HUES64 (cell line): ENCODE measurements around the gene CIDEA.

Experiments
- H3K27ac ChIP-seq: 2 replicates; pipeline ENCODE4 v1.7.0; 2013; ENCODE audit warnings: low read depth, low read length, inconsistent platforms
- H3K27me3 ChIP-seq: 2 replicates; pipeline ENCODE4 v1.6.1; 2013; ENCODE audit warnings: mild to moderate bottlenecking, low read length; ENCODE audit not compliant: insufficient read depth
- H3K36me3 ChIP-seq: 2 replicates; pipeline ENCODE4 v1.6.1; 2013; ENCODE audit warnings: mild to moderate bottlenecking, low read length; ENCODE audit not compliant: insufficient read depth
- H3K4me1 ChIP-seq: 2 replicates; pipeline ENCODE4 v1.6.1; 2013; ENCODE audit warnings: mild to moderate bottlenecking, low read length, moderate library complexity; ENCODE audit not compliant: insufficient read depth
- H3K4me3 ChIP-seq: 2 replicates; pipeline ENCODE4 v1.5.1; 2013; ENCODE audit warnings: mild to moderate bottlenecking, low read length, moderate library complexity
- H3K9ac ChIP-seq: 2 replicates; pipeline ENCODE4 v1.6.1; 2013; ENCODE audit warnings: mild to moderate bottlenecking, low read depth, low read length
- H3K9me3 ChIP-seq: 2 replicates; pipeline ENCODE4 v1.6.1; 2013; ENCODE audit warnings: low read depth, low read length; ENCODE audit not compliant: insufficient read depth
- WGBS: fragments of 150-250, 120-280 bp; methylation state at CpG from one replicate; pipeline ENCODE4 v1.1.7; 2013; ENCODE audit warnings: missing lambda C conversion rate; 5-methylcytosine and 5-hydroxymethylcytosine counted together

CIDEA gene

DNA sequence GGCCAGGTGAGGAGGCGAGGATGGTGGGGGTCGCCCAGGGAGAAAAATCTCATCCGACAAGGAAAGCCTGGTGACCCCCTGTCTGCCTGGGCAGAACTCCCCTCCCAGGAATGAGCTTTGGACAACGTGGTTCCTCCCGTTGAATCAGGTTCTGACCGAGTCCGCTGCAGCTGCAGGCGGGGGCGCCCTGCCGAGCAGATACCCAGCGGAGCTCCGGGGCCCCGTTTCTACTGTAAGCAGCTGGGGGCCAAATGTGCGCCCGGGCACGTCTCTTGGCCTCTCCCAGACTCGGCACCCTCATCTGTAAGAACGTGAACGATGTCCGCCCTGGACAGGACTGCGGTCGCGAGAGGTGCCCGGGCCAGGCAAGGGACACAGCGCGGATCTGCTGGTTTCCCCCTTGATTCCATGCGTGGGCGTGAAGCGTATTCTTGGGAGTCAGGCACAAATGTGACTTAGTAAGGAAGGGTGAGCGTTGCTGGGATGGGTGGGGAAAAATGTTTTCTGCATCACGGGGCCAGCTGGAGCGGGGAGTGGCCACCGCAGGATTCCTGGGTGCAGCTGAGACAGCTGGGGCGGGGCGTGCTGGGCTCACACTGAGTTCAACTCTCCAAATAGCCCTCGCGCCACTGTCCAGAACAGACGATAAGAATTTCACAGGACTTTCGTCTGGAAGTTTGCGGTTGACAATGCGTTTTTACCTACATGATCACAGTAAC lies 33.7 kb downstream of the CIDEA start:
- H3K9ac ChIP-seq, result peak overlapping the region; percentile 32
- H3K9me3 ChIP-seq, result no peaks in the 10 kb centered on the region
- H3K27me3 ChIP-seq, result peaks cover 40% of the 10 kb centered on the region
- no peak overlapping the region for H3K27ac ChIP-seq
- WGBS, result 2% methylated on average over 41 of the region's 41 CpGs
- peak overlapping the region; percentile 59 for H3K4me3 ChIP-seq
- no peaks in the 10 kb centered on the region for H3K36me3 ChIP-seq
- peaks cover 7% of the 10 kb centered on the region for H3K4me1 ChIP-seq

DNA sequence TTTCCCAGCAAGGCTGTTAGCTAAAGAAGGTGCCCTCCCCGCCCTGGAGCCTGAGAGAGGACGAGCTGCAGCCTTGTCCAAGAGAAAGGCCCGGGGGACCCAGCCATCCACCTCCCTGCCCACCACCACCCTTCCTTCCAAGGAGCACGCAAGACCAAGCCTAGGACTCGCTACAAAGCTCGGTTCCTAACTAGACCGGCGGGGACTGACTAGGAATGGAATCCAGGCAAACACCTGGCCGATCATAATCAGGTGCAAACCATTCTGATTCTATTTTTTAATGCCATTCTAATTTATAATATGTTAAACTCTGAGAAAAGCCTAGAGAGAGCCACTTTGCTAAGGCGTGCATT lies 34.2 kb downstream of the CIDEA start:
- Histone ChIP-seq H3K27me3 (peaks cover 40% of the 10 kb centered on the region), H3K36me3 (no peaks in the 10 kb centered on the region), H3K9ac (peak overlapping the region; percentile 31), H3K27ac (no peak overlapping the region), H3K9me3 (no peaks in the 10 kb centered on the region), H3K4me1 (peaks cover 7% of the 10 kb centered on the region), H3K4me3 (peak overlapping the region; percentile 59)
- 1% methylated on average over 10 of the region's 10 CpGs for WGBS

DNA sequence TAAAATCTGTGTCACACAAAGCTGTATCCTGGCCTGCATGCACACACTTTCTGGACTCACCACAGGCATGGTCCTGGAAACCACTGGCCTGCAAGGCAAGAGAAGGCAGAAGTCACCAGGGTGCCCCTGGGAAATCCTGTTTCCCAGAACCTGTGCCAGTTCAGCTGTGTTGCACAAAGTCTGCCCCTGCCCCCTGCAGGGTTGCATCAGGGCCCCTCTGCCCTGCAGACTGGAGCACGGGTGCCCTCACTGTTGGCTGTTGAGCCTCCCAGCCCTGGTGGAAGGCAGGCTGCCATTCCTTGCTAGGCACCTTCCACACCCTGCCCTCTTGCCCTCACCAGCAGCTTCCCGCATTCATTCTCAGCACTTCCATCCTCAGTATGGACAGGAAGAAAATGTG lies 35.9 kb downstream of the CIDEA start:
- peaks cover 40% of the 10 kb centered on the region for H3K27me3 ChIP-seq
- no peak overlapping the region for H3K9ac ChIP-seq
- H3K9me3 ChIP-seq, result no peaks in the 10 kb centered on the region
- no peak overlapping the region for H3K4me3 ChIP-seq
- 77% methylated on average over 1 of the region's 2 CpGs for WGBS
- no peaks in the 10 kb centered on the region for H3K36me3 ChIP-seq
- H3K27ac ChIP-seq, result no peak overlapping the region
- peaks cover 7% of the 10 kb centered on the region for H3K4me1 ChIP-seq

DNA sequence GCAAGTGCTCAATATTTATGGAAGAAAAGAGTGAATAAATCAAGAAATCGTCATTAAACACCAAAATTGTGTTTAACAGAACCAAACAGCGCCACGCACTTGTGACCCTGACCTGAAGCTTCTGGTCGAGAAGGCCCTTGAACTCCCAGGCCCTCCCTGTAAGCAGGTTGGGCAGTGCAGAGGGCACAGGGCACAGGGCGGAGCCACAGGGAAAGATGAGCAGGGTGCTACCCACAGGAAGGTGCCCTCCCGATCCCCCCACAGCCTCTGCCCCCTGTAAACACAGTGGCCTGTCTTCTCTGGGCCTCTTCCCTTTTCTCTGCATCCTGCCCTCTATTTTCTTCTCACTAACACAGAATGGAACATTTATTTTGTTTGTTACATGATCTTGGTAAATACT lies 37.0 kb downstream of the CIDEA start:
- 93% methylated on average over 6 of the region's 6 CpGs for WGBS
- Histone ChIP-seq H3K36me3 (no peaks in the 10 kb centered on the region), H3K4me3 (no peak overlapping the region), H3K9me3 (no peaks in the 10 kb centered on the region), H3K4me1 (peaks cover 7% of the 10 kb centered on the region), H3K27ac (no peak overlapping the region), H3K27me3 (peaks cover 38% of the 10 kb centered on the region), H3K9ac (no peak overlapping the region)

DNA sequence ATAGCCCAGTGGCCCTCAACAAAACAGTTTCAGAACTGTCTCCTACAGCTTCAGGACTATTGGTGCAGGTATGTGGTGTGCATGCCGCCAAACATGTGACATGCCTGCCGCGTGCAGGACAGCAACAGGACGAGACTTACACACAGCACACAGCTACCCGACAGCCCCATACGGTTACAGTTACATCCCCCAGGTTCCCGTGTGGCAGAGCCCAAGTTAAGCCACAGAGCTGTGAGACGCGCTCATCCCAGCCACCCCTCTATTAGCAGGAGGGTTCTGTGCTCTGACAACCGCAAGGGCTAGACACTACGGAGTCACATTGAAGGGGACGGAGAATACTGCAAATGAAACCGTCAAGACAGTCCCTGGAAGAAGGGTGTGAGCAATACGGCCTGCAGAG lies 37.5 kb downstream of the CIDEA start:
- Histone ChIP-seq H3K27me3 (peaks cover 33% of the 10 kb centered on the region), H3K9ac (no peak overlapping the region), H3K4me3 (no peak overlapping the region), H3K27ac (no peak overlapping the region), H3K9me3 (no peaks in the 10 kb centered on the region), H3K4me1 (peaks cover 7% of the 10 kb centered on the region), H3K36me3 (no peaks in the 10 kb centered on the region)
- WGBS, result 89% methylated on average over 14 of the region's 14 CpGs

DNA sequence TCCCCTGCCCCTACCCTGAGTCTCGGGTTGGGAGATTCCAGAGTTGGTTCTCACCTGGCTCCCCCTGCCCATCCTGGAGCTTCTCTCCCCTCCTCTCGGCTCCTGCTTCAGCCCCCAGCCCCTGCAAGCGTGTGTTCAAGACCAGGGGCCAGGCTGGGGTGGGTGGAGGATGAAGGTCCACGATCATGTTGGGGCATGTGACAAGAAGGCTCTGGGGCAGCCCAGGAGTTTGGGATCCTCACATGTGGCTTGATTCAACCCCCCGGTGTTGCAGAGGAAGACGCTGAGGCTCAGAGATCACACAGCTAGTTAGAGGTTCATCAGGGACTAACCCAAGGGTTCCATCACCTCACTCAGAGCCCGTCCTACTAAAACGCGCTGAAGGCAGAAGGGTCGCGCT lies 39.7 kb downstream of the CIDEA start:
- peaks cover 3% of the 10 kb centered on the region for H3K4me1 ChIP-seq
- peaks cover 11% of the 10 kb centered on the region; the same call in 1 of the 2 replicates for H3K27me3 ChIP-seq
- H3K9ac ChIP-seq, result no peak overlapping the region
- 80% methylated on average over 10 of the region's 11 CpGs for WGBS
- H3K36me3 ChIP-seq, result no peaks in the 10 kb centered on the region
- no peak overlapping the region for H3K4me3 ChIP-seq
- H3K9me3 ChIP-seq, result no peaks in the 10 kb centered on the region
- H3K27ac ChIP-seq, result no peak overlapping the region

DNA sequence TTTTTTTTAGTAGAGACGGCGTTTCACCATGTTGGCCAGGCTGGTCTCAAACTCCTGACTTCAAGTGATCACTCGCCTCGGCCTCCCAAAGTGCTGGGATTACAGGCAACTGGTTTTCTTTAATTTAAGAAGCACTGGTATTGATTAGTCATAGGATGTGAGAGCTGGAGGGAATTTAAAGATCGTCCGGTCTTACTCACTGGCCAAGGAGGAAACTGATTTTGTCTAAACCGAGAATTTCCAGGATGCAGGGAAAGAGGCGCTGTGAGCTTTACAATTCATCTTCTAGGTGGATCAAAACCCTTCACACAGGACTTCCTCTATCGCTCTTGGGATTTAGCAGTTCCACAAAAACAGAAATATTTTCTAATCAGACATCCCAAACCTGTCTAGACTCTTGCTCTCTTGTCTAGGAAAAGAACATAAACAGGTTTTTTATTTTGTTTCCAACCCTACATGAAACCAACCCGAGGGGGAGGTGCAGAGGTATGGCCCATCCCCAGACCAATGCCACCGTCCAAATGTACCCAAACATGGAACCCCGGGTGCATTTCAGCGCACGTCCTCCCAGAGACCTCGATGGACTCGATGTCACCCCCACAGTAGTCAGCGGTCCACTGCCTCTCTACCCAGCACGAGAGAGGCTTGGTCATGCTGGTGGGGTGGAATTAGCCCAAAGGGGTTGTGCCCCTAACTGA lies 41.4 kb downstream of the CIDEA start:
- H3K9ac ChIP-seq, result no peak overlapping the region
- H3K9me3 ChIP-seq, result no peaks in the 10 kb centered on the region
- no peaks in the 10 kb centered on the region for H3K27me3 ChIP-seq
- H3K4me1 ChIP-seq, result no peaks in the 10 kb centered on the region
- no peak overlapping the region for H3K4me3 ChIP-seq
- no peak overlapping the region for H3K27ac ChIP-seq
- no peaks in the 10 kb centered on the region for H3K36me3 ChIP-seq
- 95% methylated on average over 18 of the region's 18 CpGs for WGBS

DNA sequence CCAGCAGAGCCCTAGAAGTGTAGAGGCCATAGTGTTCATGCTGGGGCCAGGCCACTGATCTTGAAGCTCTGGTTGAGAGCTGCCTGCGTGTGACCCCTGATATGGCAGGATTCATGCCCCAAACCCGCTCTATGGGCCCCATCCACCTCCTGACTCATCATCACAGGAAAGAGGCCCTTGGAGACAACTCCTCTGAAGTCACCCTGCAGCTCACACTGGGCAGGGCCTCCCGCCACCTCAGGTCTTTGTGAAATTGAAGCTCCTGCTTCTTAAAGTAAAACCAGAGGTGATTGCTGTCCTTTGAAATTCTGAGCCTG lies 41.9 kb downstream of the CIDEA start:
- H3K4me1 ChIP-seq, result no peaks in the 10 kb centered on the region
- no peaks in the 10 kb centered on the region for H3K9me3 ChIP-seq
- H3K27me3 ChIP-seq, result no peaks in the 10 kb centered on the region
- H3K9ac ChIP-seq, result no peak overlapping the region
- no peak overlapping the region for H3K4me3 ChIP-seq
- H3K27ac ChIP-seq, result no peak overlapping the region
- WGBS, result 84% methylated on average over 3 of the region's 3 CpGs
- H3K36me3 ChIP-seq, result no peaks in the 10 kb centered on the region

DNA sequence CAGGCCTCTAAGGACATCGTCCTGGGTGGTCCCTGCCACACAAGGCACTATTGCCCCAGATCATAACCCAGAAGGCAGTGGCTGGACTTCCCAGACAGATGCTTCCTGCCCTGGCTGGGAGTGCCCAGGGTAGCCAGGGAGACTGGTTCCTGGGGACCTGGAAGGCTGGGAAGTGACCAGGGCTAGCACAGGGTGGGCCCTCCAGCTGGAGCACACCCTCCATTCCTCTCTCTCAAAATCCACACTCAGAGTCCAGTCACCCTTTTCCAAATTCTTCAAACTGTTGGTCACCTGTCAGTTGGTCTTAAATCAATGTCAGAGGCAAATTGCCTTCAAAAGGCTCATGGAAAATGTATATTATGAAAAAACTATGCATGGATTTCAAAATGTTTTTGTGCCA lies 42.3 kb downstream of the CIDEA start:
- Histone ChIP-seq H3K27ac (no peak overlapping the region), H3K9ac (no peak overlapping the region), H3K9me3 (no peaks in the 10 kb centered on the region), H3K4me1 (no peaks in the 10 kb centered on the region), H3K27me3 (no peaks in the 10 kb centered on the region), H3K4me3 (no peak overlapping the region), H3K36me3 (no peaks in the 10 kb centered on the region)
- WGBS, result 81% methylated on average over 1 of the region's 1 CpG

DNA sequence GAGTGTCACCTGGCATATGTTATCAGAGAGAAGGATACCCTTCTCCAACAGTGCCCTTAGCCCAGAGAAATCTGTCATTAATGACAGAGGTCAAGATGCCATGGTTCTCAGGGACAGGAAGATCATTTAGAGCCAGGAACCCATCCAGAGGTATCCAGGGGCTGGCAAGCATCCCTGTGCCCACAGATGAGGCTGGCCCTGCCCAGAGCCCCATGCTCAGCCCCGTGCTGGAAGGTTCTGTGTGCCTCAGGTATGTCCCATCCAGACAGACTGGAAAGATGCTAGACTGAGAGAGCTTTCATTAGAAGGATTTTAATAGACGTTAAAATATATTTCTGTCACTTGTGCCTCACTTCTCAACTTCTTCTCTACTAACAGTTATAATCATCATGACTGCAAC lies 45.7 kb downstream of the CIDEA start:
- Histone ChIP-seq H3K36me3 (no peaks in the 10 kb centered on the region), H3K4me1 (no peaks in the 10 kb centered on the region), H3K27me3 (peaks cover 10% of the 10 kb centered on the region), H3K27ac (no peak overlapping the region), H3K9me3 (no peaks in the 10 kb centered on the region), H3K9ac (no peak overlapping the region), H3K4me3 (no peak overlapping the region)
- 96% methylated on average over 2 of the region's 2 CpGs for WGBS

DNA sequence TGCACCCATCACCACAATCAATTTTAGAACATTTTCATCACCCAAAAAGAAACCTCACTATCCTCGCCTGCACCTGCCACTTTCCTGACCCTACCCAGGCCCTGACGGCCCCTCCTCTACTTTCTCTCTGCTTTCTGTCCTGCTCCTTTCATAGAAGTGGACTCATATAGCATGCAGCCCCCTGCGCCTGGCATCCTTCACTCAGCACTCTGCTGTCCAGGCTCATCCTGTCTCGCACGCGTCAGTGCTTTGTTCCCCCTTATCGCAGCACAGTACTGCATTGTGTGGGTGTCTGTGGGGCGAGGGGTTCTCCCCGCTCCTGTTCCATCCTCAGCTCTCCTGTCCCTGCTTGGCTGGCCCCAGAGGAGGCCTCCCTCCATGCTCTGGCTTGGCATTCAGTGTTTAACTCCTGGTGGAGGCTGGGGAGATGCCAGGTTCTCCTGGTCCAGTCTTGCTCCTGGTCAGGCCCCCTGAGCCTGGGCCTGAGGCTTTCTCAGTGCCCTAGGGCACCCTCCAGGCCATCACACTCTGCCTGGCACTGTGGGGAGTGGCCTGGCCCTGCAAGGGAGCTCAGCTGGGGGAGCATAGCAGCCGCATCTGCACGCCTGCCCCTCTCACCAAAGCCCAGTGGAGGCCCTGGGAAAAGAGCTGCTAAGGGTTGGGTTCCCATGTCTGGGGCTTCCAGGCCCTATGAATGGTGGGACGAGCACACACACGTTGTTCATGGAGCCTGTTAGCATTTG lies 47.3 kb downstream of the CIDEA start:
- peaks cover 25% of the 10 kb centered on the region for H3K27me3 ChIP-seq
- H3K4me1 ChIP-seq, result peaks cover 5% of the 10 kb centered on the region; the same call in 1 of the 2 replicates
- H3K27ac ChIP-seq, result no peak overlapping the region
- no peaks in the 10 kb centered on the region for H3K36me3 ChIP-seq
- 90% methylated on average over 13 of the region's 13 CpGs for whole genome bisulfite sequencing
- no peak overlapping the region for H3K9ac ChIP-seq
- H3K9me3 ChIP-seq, result no peaks in the 10 kb centered on the region
- H3K4me3 ChIP-seq, result no peak overlapping the region
